ENCODE data around the gene POLE3.

Gene POLE3

GRCh38 chr9:113398796-113399195, 11.7 kb downstream of the POLE3 start:
- H3K9me3 ChIP-seq (ENCODE audit: severe bottlenecking) = no peaks in the 10 kb centered on the region
- no peaks in the 10 kb centered on the region for H3K36me3 ChIP-seq (ENCODE audit: low read depth)
- no peaks in the 10 kb centered on the region for H3K4me1 ChIP-seq (ENCODE audit: insufficient read depth, poor library complexity, severe bottlenecking)
- H3K27me3 ChIP-seq (ENCODE audit: insufficient read depth, poor library complexity, severe bottlenecking) = no peaks in the 10 kb centered on the region
- no peak overlapping the region for H3K27ac ChIP-seq (ENCODE audit: poor library complexity, severe bottlenecking)
- no peak for TF ChIP-seq CTCF (IDR thresholded peaks at IDR 0.05; ENCODE audit: poor library complexity, severe bottlenecking)
- H3K4me3 ChIP-seq (ENCODE audit: severe bottlenecking) = no peak overlapping the region
- no peak for ATAC-seq (ENCODE audit: low read depth)
- no peak for DNase-seq (ENCODE audit: low spot score)

GRCh38 chr9:113397203-113397631, 13.3 kb downstream of the POLE3 start:
- DNase-seq (ENCODE audit: low spot score) (no peak), ATAC-seq (ENCODE audit: low read depth) (no peak)
- Histone ChIP-seq H3K9me3 (ENCODE audit: severe bottlenecking) (no peaks in the 10 kb centered on the region), H3K27me3 (ENCODE audit: insufficient read depth, poor library complexity, severe bottlenecking) (no peaks in the 10 kb centered on the region), H3K27ac (ENCODE audit: poor library complexity, severe bottlenecking) (no peak overlapping the region), H3K4me1 (ENCODE audit: insufficient read depth, poor library complexity, severe bottlenecking) (no peaks in the 10 kb centered on the region), H3K36me3 (ENCODE audit: low read depth) (no peaks in the 10 kb centered on the region), H3K4me3 (ENCODE audit: severe bottlenecking) (no peak overlapping the region)
- no peak for TF ChIP-seq CTCF (IDR thresholded peaks at IDR 0.05; ENCODE audit: poor library complexity, severe bottlenecking)

- H3K4me1 ChIP-seq (ENCODE audit: insufficient read depth, poor library complexity, severe bottlenecking) = no peaks in the 10 kb centered on the region
Measured at GRCh38 chr9:113395000-113395861, 15.2 kb downstream of the POLE3 start.

GRCh38 chr9:113393281-113393680, 17.2 kb downstream of the POLE3 start:
- DNase-seq (ENCODE audit: low spot score) = no peak
- Histone ChIP-seq H3K27me3 (ENCODE audit: insufficient read depth, poor library complexity, severe bottlenecking) (no peaks in the 10 kb centered on the region), H3K36me3 (ENCODE audit: low read depth) (peaks cover 13% of the 10 kb centered on the region; the same call in 1 of the 2 replicates), H3K4me3 (ENCODE audit: severe bottlenecking) (no peak overlapping the region), H3K4me1 (ENCODE audit: insufficient read depth, poor library complexity, severe bottlenecking) (no peaks in the 10 kb centered on the region), H3K27ac (ENCODE audit: poor library complexity, severe bottlenecking) (no peak overlapping the region), H3K9me3 (ENCODE audit: severe bottlenecking) (no peaks in the 10 kb centered on the region)
- no peak for ATAC-seq (ENCODE audit: low read depth)
- TF ChIP-seq CTCF (IDR thresholded peaks at IDR 0.05; ENCODE audit: poor library complexity, severe bottlenecking) = no peak

More at GRCh38 chr9:113395000-113395861, 15.2 kb downstream of the POLE3 start:
- Histone ChIP-seq H3K27me3 (ENCODE audit: insufficient read depth, poor library complexity, severe bottlenecking) (no peaks in the 10 kb centered on the region), H3K27ac (ENCODE audit: poor library complexity, severe bottlenecking) (no peak overlapping the region), H3K36me3 (ENCODE audit: low read depth) (peaks cover 5% of the 10 kb centered on the region; the same call in 1 of the 2 replicates), H3K9me3 (ENCODE audit: severe bottlenecking) (no peaks in the 10 kb centered on the region), H3K4me3 (ENCODE audit: severe bottlenecking) (no peak overlapping the region)
- no peak for TF ChIP-seq CTCF (IDR thresholded peaks at IDR 0.05; ENCODE audit: poor library complexity, severe bottlenecking)
- ATAC-seq (ENCODE audit: low read depth) (no peak), DNase-seq (ENCODE audit: low spot score) (no peak)

GRCh38 chr9:113391917-113392316, 18.6 kb downstream of the POLE3 start:
- no peak for TF ChIP-seq CTCF (IDR thresholded peaks at IDR 0.05; ENCODE audit: poor library complexity, severe bottlenecking)
- peaks cover 13% of the 10 kb centered on the region; the same call in 1 of the 2 replicates for H3K36me3 ChIP-seq (ENCODE audit: low read depth)
- DNase-seq (ENCODE audit: low spot score) (no peak), ATAC-seq (ENCODE audit: low read depth) (no peak)
- H3K27me3 ChIP-seq (ENCODE audit: insufficient read depth, poor library complexity, severe bottlenecking) = no peaks in the 10 kb centered on the region
- no peaks in the 10 kb centered on the region for H3K9me3 ChIP-seq (ENCODE audit: severe bottlenecking)
- no peak overlapping the region for H3K27ac ChIP-seq (ENCODE audit: poor library complexity, severe bottlenecking)
- H3K4me3 ChIP-seq (ENCODE audit: severe bottlenecking) = no peak overlapping the region
- no peaks in the 10 kb centered on the region for H3K4me1 ChIP-seq (ENCODE audit: insufficient read depth, poor library complexity, severe bottlenecking)

All from RWPE2 (cell line).